Heart right ventricle (tissue), 16 donors: ENCODE results near the gene PHACTR3. TPM values are rescaled to one million over a fixed set of nuclear protein-coding genes. Genes with fewer than 3 reads are reported as not detected.
A peak's percentile ranks its signal among the peaks of the same experiment; 100 is the strongest.

Source experiments
- ATAC-seq, 8 donors: fragments of 200-7000 bp; cut with Tn5 transposase; one replicate each; pipeline ENCODE4 v1.9.1; 2020; ENCODE audit warnings: mild to moderate bottlenecking in 8 of 8, moderate library complexity in 8 of 8, moderate number of reproducible peaks in 1 of 8
- DNase-seq, 2 donors: peaks; one replicate each; pipeline ENCODE4 v3.0.0-alpha.2; 2020
- H3K27ac ChIP-seq, 10 donors: fragments of 200-600 bp; sonication (generic) in 2 of 10; one replicate each; pipeline versions ENCODE4 v1.5.0 to v1.8.0; 2020 to 2022; ENCODE audit warnings: mild to moderate bottlenecking in 3 of 10
- H3K27me3 ChIP-seq, 7 donors: fragments of 200-600 bp; one replicate each; pipeline ENCODE4 v1.8.0; 2021 to 2022; ENCODE audit warnings: mild to moderate bottlenecking in 2 of 7
- H3K36me3 ChIP-seq, 9 donors: fragments of 200-600 bp; sonication (generic) in 1 of 9; one replicate each; pipeline versions ENCODE4 v1.5.0 to v1.8.0; 2020 to 2022; ENCODE audit warnings: mild to moderate bottlenecking in 2 of 9
- H3K4me1 ChIP-seq, 9 donors: fragments of 200-600 bp; sonication (generic) in 1 of 9; one replicate each; pipeline versions ENCODE4 v1.5.0 to v1.8.0; 2020 to 2022; ENCODE audit warnings: mild to moderate bottlenecking in 4 of 9
- H3K4me3 ChIP-seq, 10 donors: fragments of 200-600 bp; sonication (generic) in 2 of 10; one replicate each; pipeline versions ENCODE4 v1.5.0 to v1.8.0; 2020 to 2022; ENCODE audit warnings: mild to moderate bottlenecking in 7 of 10, moderate library complexity in 2 of 10
- H3K9me3 ChIP-seq, 11 donors: fragments of 200-600 bp in 10 of 11; sonication (generic) in 2 of 11; one replicate each; pipeline versions ENCODE4 v1.5.0 to v1.8.0; 2013 to 2022; ENCODE audit warnings: mild to moderate bottlenecking in 2 of 11, control low read depth in 1 of 11, moderate library complexity in 1 of 11
- WGBS, 2 donors: extraction: QIAGEN DNeasy Blood & Tissue Kit; methylation state at CpG; one replicate each; pipeline ENCODE4 v1.1.7; 2013; ENCODE audit warnings: inconsistent platforms in 1 of 2; 5-methylcytosine and 5-hydroxymethylcytosine counted together
- intact Hi-C, 10 donors: fragments of 100-400 bp; cut with DNase I; formaldehyde crosslinking; loops; one replicate each; pipeline versions ENCODE4 v1.11.1 to v1.14.2; 2022
- polyA plus RNA-seq, 2 donors: library from polyadenylated mRNA; stranded (reverse); fragments of 200-250 nt; gene quantifications; one replicate each; pipeline ENCODE4 v1.2.3, GENCODE V29; 2013
- total RNA-seq, 10 donors: library from RNA; stranded (reverse); fragmentation: NEBNext Ultra II Directional in 3 of 10; extraction: Animal tissue kit (Norgen Biotek cat#: 25700) in 3 of 10; gene quantifications; one replicate each; pipeline versions ENCODE4 v1.2.1 to v1.2.4, GENCODE V29; 2021 to 2023
- TF ChIP-seq, protein P1 (sequence below), 9 donors: fragments of 200-600 bp; sonication (generic) in 2 of 9; IDR thresholded peaks; one replicate each; pipeline versions ENCODE4 v1.5.0 to v1.8.0; 2021 to 2022; ENCODE audit warnings: antibody characterized with exemption in 9 of 9, mild to moderate bottlenecking in 5 of 9, moderate library complexity in 1 of 9
- donor health status: Arrhythmogenic right ventricular cardiomyopathy.
- donor health status: ischemic (EF 13 %, LVEDD 7.1; RV severe dilation, severe dysfunction).
- donor health status: healthy with polysubstance abuse.
- donor health status: DM: no; HTN: yes; CAD: no.
- donor health status: DM: no; HTN: no; CAD: no.
- donor health status: ischemic (EF 25% LVEDD 6.9; RV normal size, moderate dysfunction).
- donor health status: ischemic (EF 25% LVEDD 5.7; RV mildly dilated, moderate dysfunction).
- donor health status: healthy.
- donor health status: DM: yes; HTN: yes; CAD: no.
- donor health status: Ischemic cardiomyopathy.
- donor health status: ischemic (EF 35%, LVEDD 5.7; RV mildly dilated, moderate dysfunction).
- donor health status: nonischemic (EF 11% LVEDD 7.7; RV severe dilation, severe dysfunction).
- donor health status: DM: yes; HTN: yes; CAD: no.
- donor health status: PGD.
- donor health status: ischemic (EF 29% LVEDD 5.4; RV normal size, mild dysfunction).
- donor health status: nonischemic (EF 23%, LVEDD 6.1; RV moderate dilation, normal function).

The PHACTR3 gene
- total and polyA plus RNA-seq, 12 donors: 0.51 to 24.1 (median 3.7) TPM

DNA sequence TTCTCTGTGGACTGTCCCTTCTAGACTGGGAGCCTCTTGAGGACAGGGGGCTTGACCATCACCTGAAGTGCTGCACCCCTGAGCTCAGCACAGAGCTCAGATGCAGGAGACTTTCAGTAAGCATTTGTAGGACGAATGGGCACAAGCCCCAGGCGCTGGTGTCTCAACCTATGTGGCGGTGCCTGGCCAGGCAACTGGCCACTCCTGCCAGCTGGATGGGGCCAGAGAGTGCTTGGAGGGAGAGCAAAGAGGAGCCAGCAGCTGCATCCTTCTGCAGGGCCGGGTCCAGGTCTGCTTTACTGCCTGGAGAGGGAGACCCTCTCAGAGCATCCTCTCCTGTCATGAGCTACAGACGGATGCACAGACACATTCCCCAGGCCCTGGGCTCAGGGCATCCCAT, 4.5 kb downstream of the PHACTR3 start:
- no peak overlapping the region for H3K4me3 ChIP-seq
- H3K27me3 ChIP-seq: peaks cover 10 to 67% (median 50%) of the 10 kb centered on the region in 7 donors
- ATAC-seq (peak in 1 of 8 donors; percentile 20), DNase-seq (no peak)
- 80 to 87% methylated on average over 5 of the region's 5 CpGs for WGBS, 2 donors
- H3K9me3 ChIP-seq: no peaks in the 10 kb centered on the region
- peaks cover 0 to 17% (median 10%) of the 10 kb centered on the region in 9 donors for H3K4me1 ChIP-seq
- TF ChIP-seq, protein P1, sequence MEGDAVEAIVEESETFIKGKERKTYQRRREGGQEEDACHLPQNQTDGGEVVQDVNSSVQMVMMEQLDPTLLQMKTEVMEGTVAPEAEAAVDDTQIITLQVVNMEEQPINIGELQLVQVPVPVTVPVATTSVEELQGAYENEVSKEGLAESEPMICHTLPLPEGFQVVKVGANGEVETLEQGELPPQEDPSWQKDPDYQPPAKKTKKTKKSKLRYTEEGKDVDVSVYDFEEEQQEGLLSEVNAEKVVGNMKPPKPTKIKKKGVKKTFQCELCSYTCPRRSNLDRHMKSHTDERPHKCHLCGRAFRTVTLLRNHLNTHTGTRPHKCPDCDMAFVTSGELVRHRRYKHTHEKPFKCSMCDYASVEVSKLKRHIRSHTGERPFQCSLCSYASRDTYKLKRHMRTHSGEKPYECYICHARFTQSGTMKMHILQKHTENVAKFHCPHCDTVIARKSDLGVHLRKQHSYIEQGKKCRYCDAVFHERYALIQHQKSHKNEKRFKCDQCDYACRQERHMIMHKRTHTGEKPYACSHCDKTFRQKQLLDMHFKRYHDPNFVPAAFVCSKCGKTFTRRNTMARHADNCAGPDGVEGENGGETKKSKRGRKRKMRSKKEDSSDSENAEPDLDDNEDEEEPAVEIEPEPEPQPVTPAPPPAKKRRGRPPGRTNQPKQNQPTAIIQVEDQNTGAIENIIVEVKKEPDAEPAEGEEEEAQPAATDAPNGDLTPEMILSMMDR (IDR thresholded peaks at IDR 0.05): no peak
- no peak overlapping the region for H3K27ac ChIP-seq
- no peaks in the 10 kb centered on the region for H3K36me3 ChIP-seq
- intact Hi-C loops: loop anchor here in 1 of 10 donors (10.0 kb wide), 1 partner anchor 86 kb away; no protein-coding TSS in a partner anchor

DNA sequence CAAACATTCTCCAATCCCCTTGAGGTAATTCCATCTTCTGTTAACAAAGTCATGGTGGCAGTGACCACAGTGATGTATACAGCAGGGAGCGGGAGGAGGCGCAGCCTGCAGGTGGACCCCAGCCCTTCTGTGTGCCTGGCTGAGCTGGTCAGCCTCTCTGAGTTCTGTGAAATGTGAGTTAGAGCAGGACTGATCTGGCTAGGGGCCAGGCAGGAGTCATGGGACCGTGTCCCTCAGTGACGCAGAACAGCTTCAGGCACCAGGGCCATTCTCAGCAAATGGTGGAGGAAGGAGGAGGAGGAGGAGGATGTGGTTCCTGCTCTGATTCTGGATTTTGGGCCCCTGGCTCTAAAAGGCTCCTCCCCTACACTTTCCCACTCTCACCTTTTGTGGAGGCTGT, 6.9 kb downstream of the PHACTR3 start:
- no peaks in the 10 kb centered on the region for H3K36me3 ChIP-seq
- WGBS, 2 donors: 58 to 62% methylated on average over 4 of the region's 4 CpGs
- intact Hi-C loops: loop anchor here in 1 of 10 donors (10.0 kb wide), 1 partner anchor 124 kb away; no protein-coding TSS in a partner anchor
- peak in 4 of 8 donors; percentile 48 to 82 (median 65) for ATAC-seq
- peaks cover 0 to 45% (median 36%) of the 10 kb centered on the region in 7 donors for H3K27me3 ChIP-seq
- no peak overlapping the region for H3K27ac ChIP-seq
- H3K4me1 ChIP-seq: peaks cover 0 to 6% (median 0%) of the 10 kb centered on the region in 9 donors
- no peaks in the 10 kb centered on the region for H3K9me3 ChIP-seq
- TF ChIP-seq, protein P1 (IDR thresholded peaks at IDR 0.05): no peak
- peak; percentile 22 to 52 for DNase-seq
- no peak overlapping the region for H3K4me3 ChIP-seq

DNA sequence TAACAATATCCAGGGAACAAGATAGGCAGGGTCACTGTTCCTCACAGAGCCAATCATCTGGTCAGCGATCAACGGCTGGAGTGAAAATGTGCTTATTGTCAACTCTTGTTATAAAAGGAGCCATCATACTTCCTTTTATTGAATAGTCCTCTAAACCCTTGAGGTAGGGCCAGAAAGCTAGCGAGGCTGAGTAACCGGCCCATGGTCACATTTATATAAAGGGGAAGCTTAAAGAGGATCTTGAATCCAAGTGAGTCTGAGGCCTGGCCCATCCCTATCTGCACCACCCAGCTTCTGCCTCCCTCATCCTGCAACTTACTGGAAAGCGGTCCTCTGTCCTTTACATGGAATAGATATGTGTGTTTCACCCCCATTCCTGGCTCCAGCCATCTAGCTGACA, 9.5 kb downstream of the PHACTR3 start:
- DNase-seq (no peak), ATAC-seq (no peak)
- Histone ChIP-seq H3K4me1 (peaks cover 0 to 6% (median 0%) of the 10 kb centered on the region in 9 donors), H3K27me3 (peaks cover 0 to 30% (median 19%) of the 10 kb centered on the region in 7 donors), H3K9me3 (no peaks in the 10 kb centered on the region), H3K36me3 (no peaks in the 10 kb centered on the region), H3K4me3 (no peak overlapping the region), H3K27ac (no peak overlapping the region)
- intact Hi-C loops: loop anchor here in 1 of 10 donors (10.0 kb wide), 1 partner anchor 121 kb away; no protein-coding TSS in a partner anchor
- 87 to 89% methylated on average over 5 of the region's 5 CpGs for WGBS, 2 donors
- TF ChIP-seq, protein P1 (IDR thresholded peaks at IDR 0.05): no peak

DNA sequence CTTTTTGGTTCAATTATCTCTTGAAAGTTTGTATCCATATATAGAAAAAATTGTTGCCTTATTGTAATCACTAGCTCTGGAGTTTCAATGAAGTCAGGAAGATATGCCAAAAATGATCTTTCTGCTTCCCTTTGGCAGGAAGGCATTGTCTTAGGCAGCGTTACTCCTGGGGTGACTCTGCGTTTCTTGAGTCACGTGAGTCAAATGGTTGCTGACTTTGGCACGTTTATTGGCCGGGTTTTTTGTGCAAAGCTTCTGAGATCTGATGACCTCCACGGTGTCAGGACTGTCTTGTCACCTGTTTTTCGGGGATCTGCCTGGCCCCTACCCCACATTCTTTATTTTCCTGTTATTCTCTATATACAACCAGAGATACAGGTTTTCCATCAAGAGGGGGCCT, 10.4 kb downstream of the PHACTR3 start:
- Histone ChIP-seq H3K4me3 (no peak overlapping the region), H3K36me3 (no peaks in the 10 kb centered on the region), H3K27ac (no peak overlapping the region), H3K4me1 (peaks cover 0 to 6% (median 0%) of the 10 kb centered on the region in 9 donors), H3K27me3 (peaks cover 0 to 32% (median 20%) of the 10 kb centered on the region in 7 donors), H3K9me3 (no peaks in the 10 kb centered on the region)
- DNase-seq (no peak), ATAC-seq (no peak)
- TF ChIP-seq, protein P1 (IDR thresholded peaks at IDR 0.05): no peak
- intact Hi-C loops: loop anchor here in 1 of 10 donors (10.0 kb wide), 1 partner anchor 120 kb away; no protein-coding TSS in a partner anchor
- WGBS, 2 donors: 72 to 75% methylated on average over 7 of the region's 7 CpGs
